KMS-11 (cell line): Measurements from ENCODE around the gene CAST.
A peak's percentile ranks its signal among the peaks of the same experiment; 100 is the strongest.

Experiments
- H2AFZ ChIP-seq: fragments of 200-600 bp; sonication (generic); 2 replicates; pipeline ENCODE4 v1.6.1; 2016; ENCODE audit warnings: antibody characterized with exemption, mixed run types, low read depth
- H3K27ac ChIP-seq: fragments of 200-600 bp; sonication (generic); 2 replicates; pipeline ENCODE4 v1.6.1; 2016; ENCODE audit warnings: mild to moderate bottlenecking, mixed run types
- H3K27me3 ChIP-seq: fragments of 200-600 bp; sonication (generic); 2 replicates; pipeline ENCODE4 v1.6.1; 2017; ENCODE audit warnings: mild to moderate bottlenecking, low read depth, mixed run types, moderate library complexity; ENCODE audit not compliant: insufficient read depth
- H3K36me3 ChIP-seq: fragments of 200-600 bp; sonication (generic); 2 replicates; pipeline ENCODE4 v1.6.1; 2017; ENCODE audit warnings: mild to moderate bottlenecking, mixed run types; ENCODE audit not compliant: insufficient read depth
- H3K4me1 ChIP-seq: fragments of 200-600 bp; sonication (generic); 2 replicates; pipeline ENCODE4 v1.6.1; 2016; ENCODE audit warnings: mild to moderate bottlenecking, low read depth, mixed run types; ENCODE audit not compliant: poor library complexity, severe bottlenecking
- H3K4me2 ChIP-seq: fragments of 200-600 bp; sonication (generic); 2 replicates; pipeline ENCODE4 v1.7.0; 2016; ENCODE audit warnings: mild to moderate bottlenecking, mixed run types
- H3K4me3 ChIP-seq: fragments of 200-600 bp; sonication (generic); IDR thresholded peaks from 2 replicates; pipeline ENCODE4 v1.6.1; 2017; ENCODE audit warnings: low read depth, low read length, mixed read lengths; ENCODE audit not compliant: insufficient read depth
- H3K79me2 ChIP-seq: fragments of 200-600 bp; sonication (generic); 2 replicates; pipeline ENCODE4 v1.6.1; 2016; ENCODE audit warnings: low read depth, mixed run types; ENCODE audit not compliant: insufficient read depth
- H3K9ac ChIP-seq: fragments of 200-600 bp; sonication (generic); 2 replicates; pipeline ENCODE4 v1.6.1; 2016; ENCODE audit warnings: mild to moderate bottlenecking, mixed run types
- H4K20me1 ChIP-seq: fragments of 200-600 bp; sonication (generic); 2 replicates; pipeline ENCODE4 v1.6.1; 2016; ENCODE audit warnings: mild to moderate bottlenecking, mixed run types; ENCODE audit not compliant: insufficient read depth
- TF ChIP-seq, protein P1 (sequence below): fragments of 200-600 bp; sonication (generic); conservative IDR thresholded peaks from 2 replicates; pipeline ENCODE4 v1.6.1; 2017; ENCODE audit warnings: low read depth, mild to moderate bottlenecking, antibody characterized with exemption, low read length, moderate library complexity, mixed read lengths

The CAST gene

DNA sequence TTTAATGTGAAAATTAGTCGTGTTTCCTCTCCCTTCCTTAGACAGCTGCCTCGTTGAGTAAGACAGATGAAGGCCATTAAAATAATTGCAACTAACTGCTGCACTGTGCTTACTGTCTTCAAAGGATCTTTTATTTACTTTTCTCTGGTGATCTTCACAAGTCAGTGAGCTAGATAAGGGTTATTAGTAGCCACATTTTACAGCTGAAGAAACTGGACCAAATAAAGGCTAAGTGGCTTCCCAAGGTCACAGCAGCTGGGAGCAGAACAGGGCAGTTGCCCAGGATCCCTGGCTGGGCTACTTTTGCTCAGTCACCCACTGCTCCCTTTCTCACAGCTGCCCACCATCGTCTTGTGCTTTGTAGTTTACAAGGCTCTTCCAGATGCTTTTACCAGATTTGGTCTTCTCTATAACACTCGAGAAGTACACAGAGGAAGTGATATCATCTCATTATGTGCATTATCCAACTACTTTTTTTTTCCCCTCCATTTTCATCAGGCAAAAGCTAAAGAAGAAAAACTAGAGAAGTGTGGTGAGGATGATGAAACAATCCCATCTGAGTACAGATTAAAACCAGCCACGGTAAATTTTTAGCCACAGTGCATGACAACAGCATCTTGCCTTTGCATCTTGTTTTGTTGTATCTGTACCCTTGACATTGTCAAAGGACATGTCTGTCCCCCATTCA lies 83.8 kb downstream of the CAST start:
- Histone ChIP-seq H3K27ac (no peak overlapping the region), H2AFZ (no peak overlapping the region), H4K20me1 (no peaks in the 10 kb centered on the region), H3K9ac (no peak overlapping the region), H3K4me1 (peaks cover 13% of the 10 kb centered on the region), H3K4me2 (no peak overlapping the region), H3K27me3 (no peaks in the 10 kb centered on the region), H3K79me2 (no peaks in the 10 kb centered on the region), H3K4me3 (no peak overlapping the region), H3K36me3 (no peaks in the 10 kb centered on the region)
- TF ChIP-seq, protein P1, sequence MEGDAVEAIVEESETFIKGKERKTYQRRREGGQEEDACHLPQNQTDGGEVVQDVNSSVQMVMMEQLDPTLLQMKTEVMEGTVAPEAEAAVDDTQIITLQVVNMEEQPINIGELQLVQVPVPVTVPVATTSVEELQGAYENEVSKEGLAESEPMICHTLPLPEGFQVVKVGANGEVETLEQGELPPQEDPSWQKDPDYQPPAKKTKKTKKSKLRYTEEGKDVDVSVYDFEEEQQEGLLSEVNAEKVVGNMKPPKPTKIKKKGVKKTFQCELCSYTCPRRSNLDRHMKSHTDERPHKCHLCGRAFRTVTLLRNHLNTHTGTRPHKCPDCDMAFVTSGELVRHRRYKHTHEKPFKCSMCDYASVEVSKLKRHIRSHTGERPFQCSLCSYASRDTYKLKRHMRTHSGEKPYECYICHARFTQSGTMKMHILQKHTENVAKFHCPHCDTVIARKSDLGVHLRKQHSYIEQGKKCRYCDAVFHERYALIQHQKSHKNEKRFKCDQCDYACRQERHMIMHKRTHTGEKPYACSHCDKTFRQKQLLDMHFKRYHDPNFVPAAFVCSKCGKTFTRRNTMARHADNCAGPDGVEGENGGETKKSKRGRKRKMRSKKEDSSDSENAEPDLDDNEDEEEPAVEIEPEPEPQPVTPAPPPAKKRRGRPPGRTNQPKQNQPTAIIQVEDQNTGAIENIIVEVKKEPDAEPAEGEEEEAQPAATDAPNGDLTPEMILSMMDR: no peak

DNA sequence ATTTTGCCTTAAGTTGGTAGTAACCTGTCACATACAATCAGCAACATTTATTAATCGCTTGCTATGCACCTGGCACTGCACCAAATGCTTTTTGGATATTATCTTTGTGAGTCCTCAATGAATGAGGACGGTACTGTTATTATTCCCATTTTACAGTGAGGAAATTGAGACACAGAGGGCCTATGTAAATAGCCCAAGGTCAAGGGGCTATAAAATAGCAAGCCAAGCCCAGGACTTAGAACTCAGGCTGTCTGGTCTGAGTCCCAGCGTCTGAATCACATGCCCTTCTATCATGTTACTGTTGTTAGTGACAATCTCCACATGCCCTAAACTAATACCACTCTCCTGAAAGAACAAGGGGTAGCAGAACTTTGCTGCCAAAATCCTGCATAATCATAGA lies 85.5 kb downstream of the CAST start:
- no peaks in the 10 kb centered on the region for H3K79me2 ChIP-seq
- TF ChIP-seq, protein P1: no peak
- H3K27me3 ChIP-seq: no peaks in the 10 kb centered on the region
- no peak overlapping the region for H3K4me2 ChIP-seq
- H3K36me3 ChIP-seq: no peaks in the 10 kb centered on the region
- no peak overlapping the region for H3K9ac ChIP-seq
- H3K4me3 ChIP-seq: no peak overlapping the region
- H4K20me1 ChIP-seq: no peaks in the 10 kb centered on the region
- no peak overlapping the region for H2AFZ ChIP-seq
- peaks cover 27% of the 10 kb centered on the region for H3K4me1 ChIP-seq
- H3K27ac ChIP-seq: no peak overlapping the region

DNA sequence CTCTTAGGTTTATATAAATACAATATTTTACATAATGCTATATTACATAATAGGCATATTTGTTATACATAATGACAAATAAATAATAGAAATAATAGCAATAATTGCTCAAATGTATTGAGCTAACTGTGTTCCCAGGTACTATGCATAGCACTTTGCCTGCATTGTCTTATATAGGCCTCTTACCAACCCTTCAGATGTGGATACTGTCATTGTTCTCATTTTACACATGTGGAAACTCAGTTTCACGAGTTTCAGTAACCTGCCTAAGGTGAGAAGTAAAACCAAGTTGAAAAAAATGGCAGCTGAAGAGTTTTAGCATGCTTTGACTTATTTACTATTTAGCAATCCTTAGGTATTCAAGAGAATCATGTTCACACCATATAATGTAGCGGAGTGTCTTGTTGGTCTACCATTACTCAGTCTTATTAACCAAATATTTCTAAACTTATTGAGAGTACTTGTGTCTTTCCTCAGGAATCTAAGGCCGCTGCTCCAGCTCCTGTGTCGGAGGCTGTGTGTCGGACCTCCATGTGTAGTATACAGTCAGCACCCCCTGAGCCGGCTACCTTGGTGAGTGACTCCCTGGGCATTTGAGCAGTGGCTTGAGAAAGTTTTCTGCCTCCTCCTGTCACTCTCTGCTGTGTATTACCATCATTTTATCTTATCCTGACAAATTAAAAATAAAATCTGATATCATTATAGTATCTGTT lies 88.1 kb downstream of the CAST start:
- H3K4me3 ChIP-seq: no peak overlapping the region
- peaks cover 27% of the 10 kb centered on the region for H3K4me1 ChIP-seq
- H3K27ac ChIP-seq: no peak overlapping the region
- H3K4me2 ChIP-seq: no peak overlapping the region; the same call in 1 of the 2 replicates
- no peaks in the 10 kb centered on the region for H3K36me3 ChIP-seq
- H4K20me1 ChIP-seq: no peaks in the 10 kb centered on the region
- H2AFZ ChIP-seq: no peak overlapping the region
- H3K27me3 ChIP-seq: no peaks in the 10 kb centered on the region
- TF ChIP-seq, protein P1: no peak
- H3K9ac ChIP-seq: no peak overlapping the region
- H3K79me2 ChIP-seq: no peaks in the 10 kb centered on the region

DNA sequence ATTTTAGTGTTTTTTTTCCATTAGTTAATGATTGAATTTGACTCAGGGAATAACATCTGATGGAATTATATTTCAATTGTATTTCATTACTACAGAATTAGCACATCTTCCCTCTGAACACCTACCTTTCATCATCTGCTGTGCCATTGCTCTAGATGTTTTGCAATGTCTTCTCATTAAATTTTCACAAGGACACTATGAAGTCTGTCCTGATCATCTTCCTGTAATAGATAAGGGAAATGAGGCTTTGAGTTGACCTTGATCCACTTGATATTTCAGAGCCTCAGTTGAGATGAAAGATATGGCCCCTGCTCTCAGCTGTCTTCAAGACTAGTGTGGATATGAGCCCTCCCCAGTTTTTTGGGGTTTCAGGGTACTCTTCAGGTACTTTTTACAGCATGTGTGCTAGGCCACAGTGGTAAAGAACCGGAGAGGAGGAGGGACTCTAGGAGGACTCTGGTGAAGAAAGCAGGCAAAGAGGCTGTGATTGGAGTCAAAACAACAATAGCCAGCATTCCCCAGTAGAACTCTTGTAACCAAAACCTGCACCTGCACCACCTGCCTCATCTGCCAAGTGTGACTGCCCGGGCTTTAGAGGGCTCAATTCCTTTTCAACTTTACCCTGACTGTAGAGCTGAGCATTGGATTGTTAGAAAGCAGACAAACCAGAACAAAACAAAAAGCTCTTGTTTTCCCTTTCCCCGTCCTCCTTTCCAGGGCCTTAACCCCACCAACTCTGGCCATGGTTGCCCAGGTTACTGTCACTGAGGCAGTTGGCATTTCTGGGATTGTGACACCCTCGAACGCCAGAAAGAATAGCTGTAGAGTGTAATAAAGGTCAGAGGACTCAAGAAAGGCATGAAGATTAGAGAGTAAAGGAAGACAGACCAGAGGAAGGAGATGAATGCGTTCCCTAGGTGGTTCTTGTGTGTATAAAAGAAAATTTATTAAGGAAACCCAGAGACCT lies 89.3 kb downstream of the CAST start:
- H3K9ac ChIP-seq: no peak overlapping the region
- peaks cover 27% of the 10 kb centered on the region for H3K4me1 ChIP-seq
- no peaks in the 10 kb centered on the region for H3K79me2 ChIP-seq
- no peaks in the 10 kb centered on the region for H4K20me1 ChIP-seq
- peak overlapping the region; percentile 38; the same call in 1 of the 2 replicates for H3K4me2 ChIP-seq
- no peak overlapping the region for H3K4me3 ChIP-seq
- no peak overlapping the region for H2AFZ ChIP-seq
- no peaks in the 10 kb centered on the region for H3K27me3 ChIP-seq
- peak overlapping the region; percentile 39; the same call in 1 of the 2 replicates for H3K27ac ChIP-seq
- no peaks in the 10 kb centered on the region for H3K36me3 ChIP-seq
- TF ChIP-seq, protein P1: no peak
